ENCODE measurements around the gene GRK6.

Gene GRK6

DNA sequence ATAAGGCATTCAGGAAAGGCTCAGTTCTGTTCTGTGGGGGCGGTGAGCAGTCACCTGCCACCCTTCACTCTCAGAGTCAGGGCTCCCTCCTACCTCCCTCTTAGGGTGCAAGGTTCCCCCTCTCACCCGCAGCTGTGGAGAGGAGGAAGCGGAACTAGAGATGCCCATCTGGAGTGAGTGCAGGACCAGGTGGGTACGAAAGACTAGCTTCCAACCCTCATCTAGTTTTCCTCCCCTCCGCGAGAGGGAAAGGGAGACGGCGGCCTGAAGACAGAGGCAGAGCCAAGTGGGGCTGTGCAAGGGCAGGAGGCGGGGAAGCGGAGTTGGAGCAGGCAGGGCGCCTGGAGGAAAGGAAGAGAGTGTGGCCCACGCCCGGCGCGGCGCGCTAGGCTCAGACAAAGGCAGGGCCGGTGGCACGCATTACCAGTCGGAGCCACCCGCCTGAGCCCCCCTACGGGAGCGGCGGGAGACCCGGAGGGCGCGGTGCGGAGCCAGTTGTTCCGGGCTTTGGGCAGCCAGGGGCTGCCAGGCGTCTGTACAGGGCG lies 27.4 kb downstream of the GRK6 start:
- Histone ChIP-seq H3K4me3 (ENCODE audit: low read depth in 1 of 2, low read length in 2 of 2) (peak overlapping the region in 1 of 2 donors; percentile 49), H3K27ac (ENCODE audit: low read depth, low read length) (no peak overlapping the region)

DNA sequence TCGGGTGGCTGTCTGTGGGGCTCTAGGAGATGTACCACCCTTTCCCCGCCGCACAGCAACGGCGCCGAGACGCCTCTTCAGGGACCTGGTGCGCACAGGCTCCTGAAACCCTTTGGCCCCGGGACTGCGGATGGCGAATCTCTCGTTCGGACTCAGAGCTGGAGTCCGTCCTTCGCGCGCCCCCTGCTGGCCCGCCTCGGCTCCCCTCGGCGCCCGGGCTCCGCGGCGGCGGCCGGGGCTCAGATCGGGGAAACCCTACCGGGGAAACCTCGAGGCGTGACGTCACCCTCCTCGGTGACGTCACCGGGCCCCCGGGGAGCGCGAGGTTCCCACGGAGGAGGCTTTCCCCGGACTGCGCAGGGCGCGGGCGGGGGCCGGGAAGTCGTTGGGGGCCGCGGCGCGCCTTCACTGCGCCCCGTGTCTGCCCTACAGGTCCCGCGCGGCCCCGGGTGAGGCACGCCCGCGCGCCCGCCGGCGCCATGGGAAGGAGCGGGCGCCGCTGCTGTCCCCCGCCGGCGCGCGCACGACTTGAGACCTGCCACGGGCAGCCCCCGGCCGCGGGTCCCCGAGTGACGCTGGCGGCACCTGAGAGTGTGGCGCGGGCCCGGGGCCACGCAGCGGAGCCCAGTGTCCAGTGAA lies 28.0 kb downstream of the GRK6 start:
- H3K36me3 ChIP-seq (ENCODE audit: insufficient read depth, low read length) = peaks cover 16% of the 10 kb centered on the region
- peaks cover 27 to 34% of the 10 kb centered on the region in 2 donors for H3K27me3 ChIP-seq (ENCODE audit: control insufficient read depth in 1 of 2, insufficient read depth in 2 of 2, low read length in 2 of 2)
- H3K4me3 ChIP-seq (ENCODE audit: low read depth in 1 of 2, low read length in 2 of 2) = peak overlapping the region; percentile 66 to 71
- H3K9ac ChIP-seq (ENCODE audit: low read length) = no peak overlapping the region
- H3K9me3 ChIP-seq (ENCODE audit: low read length) = no peaks in the 10 kb centered on the region
- peaks cover 18% of the 10 kb centered on the region for H3K4me1 ChIP-seq (ENCODE audit: insufficient read depth, low read length)
- peak overlapping the region; percentile 23 for H3K27ac ChIP-seq (ENCODE audit: low read depth, low read length)

More for the DNA sequence above, 27.4 kb downstream of the GRK6 start:
- Histone ChIP-seq H3K9me3 (ENCODE audit: low read length) (no peaks in the 10 kb centered on the region), H3K27me3 (ENCODE audit: control insufficient read depth in 1 of 2, insufficient read depth in 2 of 2, low read length in 2 of 2) (peaks cover 32 to 40% of the 10 kb centered on the region in 2 donors), H3K36me3 (ENCODE audit: insufficient read depth, low read length) (peaks cover 16% of the 10 kb centered on the region), H3K9ac (ENCODE audit: low read length) (no peak overlapping the region), H3K4me1 (ENCODE audit: insufficient read depth, low read length) (peaks cover 18% of the 10 kb centered on the region)

DNA sequence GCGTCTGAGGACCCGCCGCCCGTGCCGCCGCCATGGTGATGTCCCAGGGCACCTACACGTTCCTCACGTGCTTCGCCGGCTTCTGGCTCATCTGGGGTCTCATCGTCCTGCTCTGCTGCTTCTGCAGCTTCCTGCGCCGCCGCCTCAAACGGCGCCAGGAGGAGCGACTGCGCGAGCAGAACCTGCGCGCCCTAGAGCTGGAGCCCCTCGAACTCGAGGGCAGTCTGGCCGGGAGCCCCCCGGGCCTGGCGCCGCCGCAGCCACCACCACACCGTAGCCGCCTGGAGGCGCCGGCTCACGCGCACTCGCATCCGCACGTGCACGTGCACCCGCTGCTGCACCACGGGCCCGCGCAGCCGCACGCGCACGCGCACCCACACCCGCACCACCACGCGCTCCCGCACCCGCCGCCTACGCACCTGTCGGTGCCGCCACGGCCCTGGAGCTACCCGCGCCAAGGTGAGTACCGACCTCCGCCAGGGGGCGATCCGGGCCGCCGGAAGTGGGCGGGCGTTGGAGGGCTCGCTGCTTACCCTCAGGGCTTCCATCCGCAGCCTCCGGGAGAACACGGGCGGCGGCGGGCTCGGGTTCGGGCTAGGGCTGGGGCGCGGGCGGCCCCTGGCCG lies 28.7 kb downstream of the GRK6 start:
- no peak overlapping the region for H3K9ac ChIP-seq (ENCODE audit: low read length)
- peaks cover 18% of the 10 kb centered on the region for H3K4me1 ChIP-seq (ENCODE audit: insufficient read depth, low read length)
- H3K9me3 ChIP-seq (ENCODE audit: low read length) = no peaks in the 10 kb centered on the region
- H3K36me3 ChIP-seq (ENCODE audit: insufficient read depth, low read length) = peaks cover 21% of the 10 kb centered on the region
- H3K27ac ChIP-seq (ENCODE audit: low read depth, low read length) = peak overlapping the region; percentile 68
- peak overlapping the region; percentile 66 to 71 for H3K4me3 ChIP-seq (ENCODE audit: low read depth in 1 of 2, low read length in 2 of 2)
- H3K27me3 ChIP-seq (ENCODE audit: control insufficient read depth in 1 of 2, insufficient read depth in 2 of 2, low read length in 2 of 2) = peaks cover 20 to 28% of the 10 kb centered on the region in 2 donors

GRCh38 chr5:177455661-177456590 lies 29.4 kb downstream of the GRK6 start:
- Histone ChIP-seq H3K4me1 (ENCODE audit: insufficient read depth, low read length) (peaks cover 18% of the 10 kb centered on the region), H3K27ac (ENCODE audit: low read depth, low read length) (peak overlapping the region; percentile 68), H3K36me3 (ENCODE audit: insufficient read depth, low read length) (peaks cover 24% of the 10 kb centered on the region), H3K4me3 (ENCODE audit: low read depth in 1 of 2, low read length in 2 of 2) (peak overlapping the region; percentile 66 to 71), H3K9me3 (ENCODE audit: low read length) (no peaks in the 10 kb centered on the region), H3K27me3 (ENCODE audit: control insufficient read depth in 1 of 2, insufficient read depth in 2 of 2, low read length in 2 of 2) (peaks cover 13 to 20% of the 10 kb centered on the region in 2 donors), H3K9ac (ENCODE audit: low read length) (no peak overlapping the region)

GRCh38 chr5:177456591-177456964 lies 30.1 kb downstream of the GRK6 start:
- Histone ChIP-seq H3K9me3 (ENCODE audit: low read length) (no peaks in the 10 kb centered on the region), H3K36me3 (ENCODE audit: insufficient read depth, low read length) (peaks cover 24% of the 10 kb centered on the region), H3K9ac (ENCODE audit: low read length) (no peak overlapping the region), H3K4me3 (ENCODE audit: low read depth in 1 of 2, low read length in 2 of 2) (no peak overlapping the region), H3K4me1 (ENCODE audit: insufficient read depth, low read length) (peaks cover 18% of the 10 kb centered on the region), H3K27me3 (ENCODE audit: control insufficient read depth in 1 of 2, insufficient read depth in 2 of 2, low read length in 2 of 2) (peaks cover 13 to 17% of the 10 kb centered on the region in 2 donors), H3K27ac (ENCODE audit: low read depth, low read length) (peak overlapping the region; percentile 72)

- Histone ChIP-seq H3K36me3 (ENCODE audit: insufficient read depth, low read length) (peaks cover 24% of the 10 kb centered on the region), H3K4me3 (ENCODE audit: low read depth in 1 of 2, low read length in 2 of 2) (no peak overlapping the region), H3K27ac (ENCODE audit: low read depth, low read length) (no peak overlapping the region), H3K9ac (ENCODE audit: low read length) (no peak overlapping the region), H3K4me1 (ENCODE audit: insufficient read depth, low read length) (peaks cover 18% of the 10 kb centered on the region), H3K27me3 (ENCODE audit: control insufficient read depth in 1 of 2, insufficient read depth in 2 of 2, low read length in 2 of 2) (peaks cover 10 to 13% of the 10 kb centered on the region in 2 donors), H3K9me3 (ENCODE audit: low read length) (no peaks in the 10 kb centered on the region)
Observed at GRCh38 chr5:177456976-177457851, 30.7 kb downstream of the GRK6 start.

DNA sequence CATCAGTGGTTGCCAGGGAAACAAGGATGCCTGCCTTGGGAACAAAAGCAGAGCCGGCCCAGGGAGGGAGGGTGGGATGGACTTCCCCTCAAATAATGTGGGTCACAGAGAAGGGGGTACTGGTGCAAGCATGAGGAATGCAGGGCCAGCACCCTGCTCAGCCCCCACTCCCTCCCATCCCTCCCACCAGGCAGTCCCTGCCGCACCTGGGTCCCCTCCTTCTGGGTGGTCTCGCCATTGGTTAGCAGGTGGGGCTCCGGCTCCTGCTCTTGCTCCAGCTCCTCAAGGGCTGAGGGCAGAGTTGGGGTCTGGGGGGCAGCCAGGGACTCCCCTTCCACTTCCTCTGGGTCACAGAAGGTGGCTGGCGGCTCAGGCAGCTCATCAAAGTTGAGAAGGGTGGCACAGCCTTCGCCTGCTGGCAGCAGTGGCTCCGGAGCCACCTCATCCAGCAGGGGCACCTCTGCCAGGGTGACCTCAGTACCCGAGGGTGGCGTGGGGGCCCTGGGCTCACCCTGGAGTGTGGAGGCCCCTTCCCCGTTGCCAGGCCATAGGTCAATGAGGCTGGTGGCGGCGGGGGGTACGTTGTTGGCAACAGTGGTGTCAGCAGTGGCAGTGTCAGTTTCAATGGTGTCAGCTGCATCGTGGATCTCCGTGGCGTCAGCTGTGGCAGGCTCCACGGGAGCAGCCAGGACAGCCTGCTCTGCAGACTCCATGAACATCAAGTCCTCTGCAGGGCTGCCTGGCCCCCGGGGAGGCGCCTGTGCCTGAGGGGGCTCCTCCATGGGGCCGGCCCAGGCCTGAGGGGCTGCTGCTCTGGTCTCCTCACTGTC lies 31.6 kb downstream of the GRK6 start:
- H3K4me3 ChIP-seq (ENCODE audit: low read depth in 1 of 2, low read length in 2 of 2) = no peak overlapping the region
- peaks cover 2 to 5% of the 10 kb centered on the region in 2 donors for H3K27me3 ChIP-seq (ENCODE audit: control insufficient read depth in 1 of 2, insufficient read depth in 2 of 2, low read length in 2 of 2)
- no peak overlapping the region for H3K27ac ChIP-seq (ENCODE audit: low read depth, low read length)
- peaks cover 18% of the 10 kb centered on the region for H3K4me1 ChIP-seq (ENCODE audit: insufficient read depth, low read length)
- H3K36me3 ChIP-seq (ENCODE audit: insufficient read depth, low read length) = peaks cover 24% of the 10 kb centered on the region
- no peaks in the 10 kb centered on the region for H3K9me3 ChIP-seq (ENCODE audit: low read length)
- no peak overlapping the region for H3K9ac ChIP-seq (ENCODE audit: low read length)

- Histone ChIP-seq H3K4me3 (ENCODE audit: low read depth in 1 of 2, low read length in 2 of 2) (no peak overlapping the region), H3K36me3 (ENCODE audit: insufficient read depth, low read length) (peaks cover 24% of the 10 kb centered on the region), H3K4me1 (ENCODE audit: insufficient read depth, low read length) (peaks cover 14% of the 10 kb centered on the region), H3K27me3 (ENCODE audit: control insufficient read depth in 1 of 2, insufficient read depth in 2 of 2, low read length in 2 of 2) (no peaks in the 10 kb centered on the region), H3K9me3 (ENCODE audit: low read length) (no peaks in the 10 kb centered on the region), H3K9ac (ENCODE audit: low read length) (no peak overlapping the region), H3K27ac (ENCODE audit: low read depth, low read length) (no peak overlapping the region)
Observed at GRCh38 chr5:177458912-177459350, 32.5 kb downstream of the GRK6 start.

DNA sequence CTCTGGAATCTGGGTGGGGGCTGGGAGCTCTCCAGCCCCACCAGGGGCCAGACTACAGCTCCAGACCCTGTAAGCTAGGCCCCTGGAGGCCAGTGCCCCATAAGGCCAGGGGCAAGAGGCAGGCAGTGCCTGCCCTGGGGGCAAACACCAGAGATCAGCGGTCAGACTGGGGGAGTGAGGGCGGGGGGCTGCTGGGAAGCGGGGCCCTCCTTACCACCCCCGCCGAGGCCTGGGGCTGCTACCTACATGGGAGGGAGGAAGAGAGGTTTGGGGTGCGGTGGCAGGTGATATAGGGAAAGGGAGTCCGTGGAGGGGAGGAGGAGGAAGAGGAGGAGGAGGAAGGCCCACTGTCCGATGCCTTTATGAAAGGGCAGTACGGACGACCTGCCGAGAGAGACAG lies 32.9 kb downstream of the GRK6 start:
- no peaks in the 10 kb centered on the region for H3K27me3 ChIP-seq (ENCODE audit: control insufficient read depth in 1 of 2, insufficient read depth in 2 of 2, low read length in 2 of 2)
- H3K4me1 ChIP-seq (ENCODE audit: insufficient read depth, low read length) = peaks cover 11% of the 10 kb centered on the region

More for the DNA sequence above, 32.9 kb downstream of the GRK6 start:
- Histone ChIP-seq H3K9ac (ENCODE audit: low read length) (no peak overlapping the region), H3K9me3 (ENCODE audit: low read length) (no peaks in the 10 kb centered on the region), H3K36me3 (ENCODE audit: insufficient read depth, low read length) (peaks cover 24% of the 10 kb centered on the region), H3K27ac (ENCODE audit: low read depth, low read length) (no peak overlapping the region), H3K4me3 (ENCODE audit: low read depth in 1 of 2, low read length in 2 of 2) (no peak overlapping the region)

Data from muscle layer of colon (tissue), 2 donors.